ENCODE data around the gene COQ5. TPM values are rescaled to one million over a fixed set of nuclear protein-coding genes. Genes with fewer than 3 reads are reported as not detected.

The COQ5 gene
- total and polyA plus RNA-seq, 2 experiments from 2014 or later = 30.7 to 32.6 TPM

DNA sequence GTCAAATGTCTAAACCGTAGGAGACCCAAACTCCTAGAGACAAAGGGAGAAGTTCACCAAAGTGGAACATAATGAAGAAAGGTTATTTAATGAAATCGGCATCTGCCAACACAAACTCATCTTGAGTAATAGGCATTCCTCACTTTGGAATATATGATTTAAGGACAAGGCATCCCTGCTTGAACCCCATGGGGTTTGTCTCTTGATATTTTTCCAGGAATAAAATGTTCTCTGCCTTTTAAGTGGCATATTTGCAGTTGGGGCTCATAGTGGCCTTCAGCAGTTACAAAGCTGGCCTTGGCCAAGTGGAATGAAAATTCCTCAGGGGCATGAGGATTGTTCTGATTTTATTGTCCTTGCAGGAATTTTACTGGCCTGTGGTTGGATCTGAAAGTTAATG lies 45.1 kb upstream of the COQ5 start (continued):
- TF ChIP-seq JUNB (IDR thresholded peaks at IDR 0.05; ENCODE audit: unreplicated experiment) (no peak), EZH2 (IDR thresholded peaks at IDR 0.05; ENCODE audit: low read depth, unreplicated experiment) (no peak), STAT1 (IDR thresholded peaks at IDR 0.05; ENCODE audit: unreplicated experiment) (no peak)
- TF ChIP-seq, protein P1, sequence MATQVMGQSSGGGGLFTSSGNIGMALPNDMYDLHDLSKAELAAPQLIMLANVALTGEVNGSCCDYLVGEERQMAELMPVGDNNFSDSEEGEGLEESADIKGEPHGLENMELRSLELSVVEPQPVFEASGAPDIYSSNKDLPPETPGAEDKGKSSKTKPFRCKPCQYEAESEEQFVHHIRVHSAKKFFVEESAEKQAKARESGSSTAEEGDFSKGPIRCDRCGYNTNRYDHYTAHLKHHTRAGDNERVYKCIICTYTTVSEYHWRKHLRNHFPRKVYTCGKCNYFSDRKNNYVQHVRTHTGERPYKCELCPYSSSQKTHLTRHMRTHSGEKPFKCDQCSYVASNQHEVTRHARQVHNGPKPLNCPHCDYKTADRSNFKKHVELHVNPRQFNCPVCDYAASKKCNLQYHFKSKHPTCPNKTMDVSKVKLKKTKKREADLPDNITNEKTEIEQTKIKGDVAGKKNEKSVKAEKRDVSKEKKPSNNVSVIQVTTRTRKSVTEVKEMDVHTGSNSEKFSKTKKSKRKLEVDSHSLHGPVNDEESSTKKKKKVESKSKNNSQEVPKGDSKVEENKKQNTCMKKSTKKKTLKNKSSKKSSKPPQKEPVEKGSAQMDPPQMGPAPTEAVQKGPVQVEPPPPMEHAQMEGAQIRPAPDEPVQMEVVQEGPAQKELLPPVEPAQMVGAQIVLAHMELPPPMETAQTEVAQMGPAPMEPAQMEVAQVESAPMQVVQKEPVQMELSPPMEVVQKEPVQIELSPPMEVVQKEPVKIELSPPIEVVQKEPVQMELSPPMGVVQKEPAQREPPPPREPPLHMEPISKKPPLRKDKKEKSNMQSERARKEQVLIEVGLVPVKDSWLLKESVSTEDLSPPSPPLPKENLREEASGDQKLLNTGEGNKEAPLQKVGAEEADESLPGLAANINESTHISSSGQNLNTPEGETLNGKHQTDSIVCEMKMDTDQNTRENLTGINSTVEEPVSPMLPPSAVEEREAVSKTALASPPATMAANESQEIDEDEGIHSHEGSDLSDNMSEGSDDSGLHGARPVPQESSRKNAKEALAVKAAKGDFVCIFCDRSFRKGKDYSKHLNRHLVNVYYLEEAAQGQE (IDR thresholded peaks at IDR 0.05; ENCODE audit: unreplicated experiment) = no peak
- TF ChIP-seq, protein P2, sequence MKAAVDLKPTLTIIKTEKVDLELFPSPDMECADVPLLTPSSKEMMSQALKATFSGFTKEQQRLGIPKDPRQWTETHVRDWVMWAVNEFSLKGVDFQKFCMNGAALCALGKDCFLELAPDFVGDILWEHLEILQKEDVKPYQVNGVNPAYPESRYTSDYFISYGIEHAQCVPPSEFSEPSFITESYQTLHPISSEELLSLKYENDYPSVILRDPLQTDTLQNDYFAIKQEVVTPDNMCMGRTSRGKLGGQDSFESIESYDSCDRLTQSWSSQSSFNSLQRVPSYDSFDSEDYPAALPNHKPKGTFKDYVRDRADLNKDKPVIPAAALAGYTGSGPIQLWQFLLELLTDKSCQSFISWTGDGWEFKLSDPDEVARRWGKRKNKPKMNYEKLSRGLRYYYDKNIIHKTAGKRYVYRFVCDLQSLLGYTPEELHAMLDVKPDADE (IDR thresholded peaks at IDR 0.05) = no peak

DNA sequence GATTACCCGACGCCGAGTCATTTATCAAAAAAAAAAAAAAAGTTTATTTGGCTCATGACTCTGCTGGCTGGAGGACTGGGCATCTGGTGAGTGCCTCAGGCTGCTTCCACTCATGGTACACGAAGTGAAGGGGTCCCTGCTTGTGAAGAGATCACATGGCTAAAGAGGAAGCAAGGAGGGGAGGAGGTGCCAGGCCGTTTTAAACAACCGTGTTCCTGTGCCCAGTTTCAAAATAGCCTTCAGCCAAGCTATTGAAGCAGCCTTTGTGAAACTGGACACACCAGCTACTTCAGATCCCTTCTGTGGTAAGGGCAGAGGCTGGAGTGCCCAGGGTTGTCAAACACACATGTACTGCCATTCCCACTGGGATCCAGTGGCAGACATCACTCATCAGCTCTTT lies 44.6 kb upstream of the COQ5 start:
- DNase-seq (ENCODE audit: low spot score) = no peak
- H3K4me3 ChIP-seq = no peak overlapping the region
- peaks cover 94% of the 10 kb centered on the region for H3K36me3 Mint-ChIP-seq (ENCODE audit: low read depth)
- H3K4me3 Mint-ChIP-seq = no peak overlapping the region
- peaks cover 75% of the 10 kb centered on the region for H3K36me3 ChIP-seq (ENCODE audit: insufficient read depth)
- H3K9me3 Mint-ChIP-seq = no peaks in the 10 kb centered on the region
- no peak overlapping the region for H2AFZ ChIP-seq
- no peaks in the 10 kb centered on the region for H3K9me2 ChIP-seq (ENCODE audit: insufficient read depth)
- no peak overlapping the region for H3K27ac Mint-ChIP-seq
- H3F3A ChIP-seq (replicated peaks; ENCODE audit: low read depth) = peaks cover 25% of the 10 kb centered on the region; the same call in 1 of the 2 replicates
- no peaks in the 10 kb centered on the region; the same call in 1 of the 2 replicates for H3K79me2 ChIP-seq (replicated peaks; ENCODE audit: insufficient read depth)
- peaks cover 17% of the 10 kb centered on the region for H4K20me1 ChIP-seq (replicated peaks; ENCODE audit: insufficient read depth)
- no peak for ATAC-seq
- peaks cover 1% of the 10 kb centered on the region for H3K27me3 Mint-ChIP-seq (ENCODE audit: insufficient read depth, low read depth, poor library complexity)
- no peaks in the 10 kb centered on the region for H3K4me1 Mint-ChIP-seq
- no peaks in the 10 kb centered on the region for H3K27me3 ChIP-seq (ENCODE audit: insufficient read depth)
- no peaks in the 10 kb centered on the region for H3K4me1 ChIP-seq (ENCODE audit: insufficient read depth)
- no peak overlapping the region for H3K4me2 ChIP-seq
- no peak overlapping the region for H3K27ac ChIP-seq (ENCODE audit: low read depth)
- TF ChIP-seq, protein P2 (IDR thresholded peaks at IDR 0.05) = no peak
- TF ChIP-seq JUNB (IDR thresholded peaks at IDR 0.05; ENCODE audit: unreplicated experiment) = no peak
- no peak for TF ChIP-seq CREB1 (CRISPR knock-in tag; IDR thresholded peaks at IDR 0.05; ENCODE audit: low read depth)
- no peak for TF ChIP-seq EZH2 (IDR thresholded peaks at IDR 0.05; ENCODE audit: low read depth, unreplicated experiment)
- TF ChIP-seq, protein P3, sequence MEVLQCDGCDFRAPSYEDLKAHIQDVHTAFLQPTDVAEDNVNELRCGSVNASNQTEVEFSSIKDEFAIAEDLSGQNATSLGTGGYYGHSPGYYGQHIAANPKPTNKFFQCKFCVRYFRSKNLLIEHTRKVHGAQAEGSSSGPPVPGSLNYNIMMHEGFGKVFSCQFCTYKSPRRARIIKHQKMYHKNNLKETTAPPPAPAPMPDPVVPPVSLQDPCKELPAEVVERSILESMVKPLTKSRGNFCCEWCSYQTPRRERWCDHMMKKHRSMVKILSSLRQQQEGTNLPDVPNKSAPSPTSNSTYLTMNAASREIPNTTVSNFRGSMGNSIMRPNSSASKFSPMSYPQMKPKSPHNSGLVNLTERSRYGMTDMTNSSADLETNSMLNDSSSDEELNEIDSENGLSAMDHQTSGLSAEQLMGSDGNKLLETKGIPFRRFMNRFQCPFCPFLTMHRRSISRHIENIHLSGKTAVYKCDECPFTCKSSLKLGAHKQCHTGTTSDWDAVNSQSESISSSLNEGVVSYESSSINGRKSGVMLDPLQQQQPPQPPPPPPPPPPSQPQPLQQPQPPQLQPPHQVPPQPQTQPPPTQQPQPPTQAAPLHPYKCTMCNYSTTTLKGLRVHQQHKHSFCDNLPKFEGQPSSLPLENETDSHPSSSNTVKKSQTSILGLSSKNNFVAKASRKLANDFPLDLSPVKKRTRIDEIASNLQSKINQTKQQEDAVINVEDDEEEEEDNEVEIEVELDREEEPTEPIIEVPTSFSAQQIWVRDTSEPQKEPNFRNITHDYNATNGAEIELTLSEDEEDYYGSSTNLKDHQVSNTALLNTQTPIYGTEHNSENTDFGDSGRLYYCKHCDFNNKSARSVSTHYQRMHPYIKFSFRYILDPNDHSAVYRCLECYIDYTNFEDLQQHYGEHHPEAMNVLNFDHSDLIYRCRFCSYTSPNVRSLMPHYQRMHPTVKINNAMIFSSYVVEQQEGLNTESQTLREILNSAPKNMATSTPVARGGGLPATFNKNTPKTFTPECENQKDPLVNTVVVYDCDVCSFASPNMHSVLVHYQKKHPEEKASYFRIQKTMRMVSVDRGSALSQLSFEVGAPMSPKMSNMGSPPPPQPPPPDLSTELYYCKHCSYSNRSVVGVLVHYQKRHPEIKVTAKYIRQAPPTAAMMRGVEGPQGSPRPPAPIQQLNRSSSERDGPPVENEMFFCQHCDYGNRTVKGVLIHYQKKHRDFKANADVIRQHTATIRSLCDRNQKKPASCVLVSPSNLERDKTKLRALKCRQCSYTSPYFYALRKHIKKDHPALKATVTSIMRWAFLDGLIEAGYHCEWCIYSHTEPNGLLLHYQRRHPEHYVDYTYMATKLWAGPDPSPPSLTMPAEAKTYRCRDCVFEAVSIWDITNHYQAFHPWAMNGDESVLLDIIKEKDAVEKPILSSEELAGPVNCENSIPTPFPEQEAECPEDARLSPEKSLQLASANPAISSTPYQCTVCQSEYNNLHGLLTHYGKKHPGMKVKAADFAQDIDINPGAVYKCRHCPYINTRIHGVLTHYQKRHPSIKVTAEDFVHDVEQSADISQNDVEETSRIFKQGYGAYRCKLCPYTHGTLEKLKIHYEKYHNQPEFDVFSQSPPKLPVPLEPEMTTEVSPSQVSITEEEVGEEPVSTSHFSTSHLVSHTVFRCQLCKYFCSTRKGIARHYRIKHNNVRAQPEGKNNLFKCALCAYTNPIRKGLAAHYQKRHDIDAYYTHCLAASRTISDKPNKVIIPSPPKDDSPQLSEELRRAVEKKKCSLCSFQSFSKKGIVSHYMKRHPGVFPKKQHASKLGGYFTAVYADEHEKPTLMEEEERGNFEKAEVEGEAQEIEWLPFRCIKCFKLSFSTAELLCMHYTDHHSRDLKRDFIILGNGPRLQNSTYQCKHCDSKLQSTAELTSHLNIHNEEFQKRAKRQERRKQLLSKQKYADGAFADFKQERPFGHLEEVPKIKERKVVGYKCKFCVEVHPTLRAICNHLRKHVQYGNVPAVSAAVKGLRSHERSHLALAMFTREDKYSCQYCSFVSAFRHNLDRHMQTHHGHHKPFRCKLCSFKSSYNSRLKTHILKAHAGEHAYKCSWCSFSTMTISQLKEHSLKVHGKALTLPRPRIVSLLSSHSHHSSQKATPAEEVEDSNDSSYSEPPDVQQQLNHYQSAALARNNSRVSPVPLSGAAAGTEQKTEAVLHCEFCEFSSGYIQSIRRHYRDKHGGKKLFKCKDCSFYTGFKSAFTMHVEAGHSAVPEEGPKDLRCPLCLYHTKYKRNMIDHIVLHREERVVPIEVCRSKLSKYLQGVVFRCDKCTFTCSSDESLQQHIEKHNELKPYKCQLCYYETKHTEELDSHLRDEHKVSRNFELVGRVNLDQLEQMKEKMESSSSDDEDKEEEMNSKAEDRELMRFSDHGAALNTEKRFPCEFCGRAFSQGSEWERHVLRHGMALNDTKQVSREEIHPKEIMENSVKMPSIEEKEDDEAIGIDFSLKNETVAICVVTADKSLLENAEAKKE (CRISPR knock-in tag; IDR thresholded peaks at IDR 0.05) = no peak
- no peak for TF ChIP-seq NANOG (IDR thresholded peaks at IDR 0.05; ENCODE audit: borderline replicate concordance)
- TF ChIP-seq, protein P4, sequence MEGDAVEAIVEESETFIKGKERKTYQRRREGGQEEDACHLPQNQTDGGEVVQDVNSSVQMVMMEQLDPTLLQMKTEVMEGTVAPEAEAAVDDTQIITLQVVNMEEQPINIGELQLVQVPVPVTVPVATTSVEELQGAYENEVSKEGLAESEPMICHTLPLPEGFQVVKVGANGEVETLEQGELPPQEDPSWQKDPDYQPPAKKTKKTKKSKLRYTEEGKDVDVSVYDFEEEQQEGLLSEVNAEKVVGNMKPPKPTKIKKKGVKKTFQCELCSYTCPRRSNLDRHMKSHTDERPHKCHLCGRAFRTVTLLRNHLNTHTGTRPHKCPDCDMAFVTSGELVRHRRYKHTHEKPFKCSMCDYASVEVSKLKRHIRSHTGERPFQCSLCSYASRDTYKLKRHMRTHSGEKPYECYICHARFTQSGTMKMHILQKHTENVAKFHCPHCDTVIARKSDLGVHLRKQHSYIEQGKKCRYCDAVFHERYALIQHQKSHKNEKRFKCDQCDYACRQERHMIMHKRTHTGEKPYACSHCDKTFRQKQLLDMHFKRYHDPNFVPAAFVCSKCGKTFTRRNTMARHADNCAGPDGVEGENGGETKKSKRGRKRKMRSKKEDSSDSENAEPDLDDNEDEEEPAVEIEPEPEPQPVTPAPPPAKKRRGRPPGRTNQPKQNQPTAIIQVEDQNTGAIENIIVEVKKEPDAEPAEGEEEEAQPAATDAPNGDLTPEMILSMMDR (conservative IDR thresholded peaks at IDR 0.05; ENCODE audit: low read depth in 2 of 2) = no peak
- TF ChIP-seq STAT1 (IDR thresholded peaks at IDR 0.05; ENCODE audit: unreplicated experiment) = no peak

Measured in GM23338 (cell line).